ENCODE results near the gene ARIH2.
"Not testable (repeated sequence)": the region's sequence is repeated elsewhere in the genome, so short reads cannot be mapped to it uniquely, and the experiment has no call there.

The ARIH2 gene

DNA sequence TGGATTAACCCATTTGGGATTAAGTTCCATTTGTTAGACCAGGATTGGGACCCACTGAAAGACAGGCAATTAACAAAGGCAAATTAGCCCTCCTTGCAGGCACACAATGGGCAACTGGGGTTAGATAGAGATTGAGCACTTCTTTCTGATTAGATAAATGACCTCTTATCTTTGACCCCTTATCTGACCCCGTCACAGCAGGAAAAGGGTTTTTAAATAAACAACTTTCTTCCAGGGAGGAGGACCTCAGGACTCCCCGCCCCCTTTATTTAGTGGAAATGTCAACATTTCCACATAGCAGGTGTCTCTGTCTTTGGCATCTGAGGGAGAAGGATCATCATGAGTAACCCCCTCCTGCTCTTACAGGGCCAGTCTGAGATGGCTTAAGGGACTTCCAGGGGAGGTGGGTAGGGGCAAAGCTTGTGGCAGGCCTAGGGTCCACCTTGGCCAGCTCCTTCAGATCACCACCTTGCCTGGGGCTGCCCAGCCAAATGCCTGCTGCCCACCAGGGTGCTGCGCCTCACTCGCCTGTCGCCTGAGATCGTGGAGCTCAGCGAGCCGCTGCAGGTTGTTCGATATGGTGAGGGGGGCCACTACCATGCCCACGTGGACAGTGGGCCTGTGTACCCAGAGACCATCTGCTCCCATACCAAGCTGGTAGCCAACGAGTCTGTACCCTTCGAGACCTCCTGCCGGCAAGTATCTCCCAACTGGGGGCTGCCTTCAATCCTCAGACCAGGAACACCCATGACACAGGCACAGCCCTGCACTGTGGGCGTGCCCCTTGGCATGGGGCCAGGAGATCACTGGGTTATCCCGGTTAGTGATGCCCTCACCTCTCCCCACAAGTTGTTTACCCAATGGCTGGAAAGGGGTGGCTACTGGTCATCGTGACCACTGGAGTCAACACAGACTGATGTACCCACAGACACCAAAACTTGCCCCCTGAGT lies 86.0 kb downstream of the ARIH2 start:
- DNase-seq, result no peak

DNA sequence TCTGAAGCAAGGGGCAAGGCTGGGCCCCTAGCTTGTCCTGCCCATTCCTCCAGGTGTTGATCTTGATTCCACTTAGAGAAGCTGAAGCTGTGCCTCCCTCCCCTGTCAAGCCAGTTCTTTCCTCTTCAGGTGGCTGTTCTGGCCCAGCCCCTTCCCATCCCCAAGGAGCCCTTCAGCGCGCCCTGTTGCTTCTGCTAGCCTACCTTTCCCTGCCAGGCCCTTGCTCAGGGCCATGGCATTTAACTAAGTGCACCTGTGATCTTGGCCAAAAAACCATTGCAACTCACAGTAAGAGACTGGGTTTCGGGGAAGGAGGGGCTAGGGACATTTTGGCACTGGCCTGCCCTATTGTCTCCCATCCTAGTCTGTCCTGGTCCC lies 86.7 kb downstream of the ARIH2 start:
- DNase-seq, result no peak

DNA sequence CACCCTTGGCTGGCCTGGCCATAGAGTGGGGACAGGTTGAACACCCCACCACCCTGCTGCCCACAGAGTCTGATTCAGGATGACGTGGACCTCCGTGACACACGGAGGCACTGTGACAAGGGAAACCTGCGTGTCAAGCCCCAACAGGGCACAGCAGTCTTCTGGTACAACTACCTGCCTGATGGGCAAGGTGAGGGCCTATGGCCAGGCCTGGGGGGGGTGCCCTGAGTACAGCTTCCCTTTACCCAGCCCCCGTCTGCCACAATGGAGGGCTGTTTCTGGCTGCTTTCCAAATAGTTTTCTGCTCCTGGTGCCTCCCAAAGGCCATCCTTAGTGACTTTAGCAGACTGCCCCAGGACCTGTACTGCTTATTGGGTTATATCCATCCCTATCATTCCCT lies 87.4 kb downstream of the ARIH2 start:
- no peak for DNase-seq

DNA sequence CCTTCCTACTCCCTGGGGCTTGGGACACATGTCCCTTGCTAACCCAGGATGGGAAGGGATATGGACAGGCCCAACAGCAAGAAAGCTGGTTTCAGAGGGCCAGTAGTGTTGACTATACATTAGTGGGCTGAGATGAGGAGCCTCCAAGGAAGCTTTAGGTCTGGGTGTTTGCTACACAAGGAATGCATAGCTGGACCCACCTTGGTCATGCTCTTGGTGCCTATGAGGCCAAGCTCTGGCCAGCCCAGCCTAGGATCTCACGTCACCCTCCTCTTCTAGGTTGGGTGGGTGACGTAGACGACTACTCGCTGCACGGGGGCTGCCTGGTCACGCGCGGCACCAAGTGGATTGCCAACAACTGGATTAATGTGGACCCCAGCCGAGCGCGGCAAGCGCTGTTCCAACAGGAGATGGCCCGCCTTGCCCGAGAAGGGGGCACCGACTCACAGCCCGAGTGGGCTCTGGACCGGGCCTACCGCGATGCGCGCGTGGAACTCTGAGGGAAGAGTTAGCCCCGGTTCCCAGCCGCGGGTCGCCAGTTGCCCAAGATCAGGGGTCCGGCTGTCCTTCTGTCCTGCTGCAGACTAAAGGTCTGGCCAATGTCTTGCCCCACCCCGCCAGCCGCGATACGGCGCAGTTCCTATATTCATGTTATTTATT lies 87.9 kb downstream of the ARIH2 start:
- DNase-seq, result no peak

DNA sequence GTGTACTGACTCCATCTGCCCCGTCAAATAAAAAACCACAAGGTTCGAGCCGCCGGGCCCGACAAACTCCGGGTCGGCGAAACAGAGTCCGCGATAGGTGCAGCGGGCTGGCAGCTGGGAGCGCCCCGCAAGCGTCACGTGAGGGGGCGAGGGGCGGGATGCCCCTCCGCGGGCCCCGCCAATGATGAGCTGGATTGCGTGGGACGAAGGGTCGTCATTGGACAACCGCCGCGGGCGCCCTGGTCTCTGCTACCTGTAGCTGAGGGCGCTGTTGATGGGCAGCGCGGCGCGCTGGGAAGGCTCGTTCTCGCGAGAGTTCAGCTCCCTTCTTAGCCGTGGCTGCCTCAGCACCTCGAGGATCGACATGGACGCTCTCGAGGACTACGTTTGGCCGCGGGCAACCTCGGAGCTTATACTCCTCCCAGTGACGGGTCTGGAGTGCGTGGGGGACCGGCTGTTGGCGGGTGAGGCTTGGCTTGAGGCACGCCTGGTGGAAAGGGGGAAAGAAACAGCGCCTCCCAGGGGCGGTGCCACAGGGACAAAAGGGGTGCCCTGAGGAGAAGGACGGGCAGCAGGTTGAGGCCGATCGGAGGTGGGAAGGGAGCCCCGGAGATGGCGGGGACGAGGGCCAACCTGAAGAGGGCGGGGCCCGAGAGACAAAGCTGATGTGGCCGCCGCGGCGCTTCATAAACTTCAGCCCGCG lies 88.6 kb downstream of the ARIH2 start, which contains the start of gene WDR6:
WDR6 (plus strand) TSS at position 324 of the 703 bp plus-strand sequence; CDS start at position 365, 41 bp downstream.
- peak; percentile 97 for DNase-seq

DNA sequence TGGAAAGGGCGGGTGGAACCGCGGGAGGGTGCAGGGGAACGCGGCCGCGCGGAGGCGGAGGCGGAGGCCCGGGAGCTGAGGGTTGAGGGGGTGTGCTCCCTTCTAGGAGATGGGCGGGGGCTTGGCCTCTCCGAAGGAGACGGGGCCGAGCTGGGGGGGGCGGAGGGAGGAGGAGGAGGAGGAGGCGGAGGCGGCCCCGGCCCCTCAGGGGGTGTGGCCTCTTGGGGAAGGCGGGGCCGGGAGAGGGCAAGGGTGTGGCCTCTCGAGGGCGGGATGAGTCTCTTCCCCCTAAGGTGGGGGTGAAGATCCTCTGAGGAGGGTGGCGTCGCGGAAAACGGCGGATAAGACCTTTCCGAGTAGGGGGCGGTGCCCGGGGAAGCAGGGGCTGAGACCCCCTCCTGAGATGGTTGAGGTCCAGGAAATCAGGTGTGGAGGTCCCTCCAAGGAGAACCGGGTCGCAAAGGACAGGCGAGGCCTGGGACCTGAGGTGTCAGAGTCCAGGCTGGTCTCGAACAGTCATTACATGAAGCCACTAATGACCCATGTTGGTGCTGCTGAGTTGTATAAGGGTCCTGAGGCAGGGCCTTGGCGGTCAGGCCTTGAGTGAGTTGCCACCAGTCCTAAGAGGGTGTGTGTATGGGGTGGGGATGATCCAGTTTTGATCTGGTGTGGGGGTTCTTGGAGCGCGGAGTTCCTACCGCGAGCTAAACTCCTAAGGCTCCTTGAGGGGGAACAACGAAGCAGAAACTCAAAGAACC lies 89.3 kb downstream of the ARIH2 start:
- peak; percentile 91 for DNase-seq

DNA sequence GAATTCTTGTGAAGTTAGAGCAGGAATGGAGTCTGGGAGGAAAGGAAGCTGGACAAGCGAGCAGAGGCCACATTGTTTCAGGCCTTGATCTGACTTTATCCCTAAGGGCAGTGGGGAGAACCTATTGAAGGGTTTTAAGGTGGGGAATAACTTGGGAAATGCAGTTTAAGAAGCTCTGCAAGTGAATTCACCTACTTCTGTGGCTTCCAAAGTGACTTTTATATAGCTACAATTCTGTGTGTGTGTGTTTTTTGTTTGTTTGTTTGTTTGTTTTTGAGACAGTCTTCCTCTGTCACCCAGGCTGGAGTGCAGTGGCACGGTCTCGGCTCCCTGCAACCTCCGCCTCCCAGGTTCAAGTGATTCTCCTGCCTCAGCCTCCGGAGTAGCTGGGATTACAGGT lies 90.0 kb downstream of the ARIH2 start:
- not testable (repeated sequence) for DNase-seq

DNA sequence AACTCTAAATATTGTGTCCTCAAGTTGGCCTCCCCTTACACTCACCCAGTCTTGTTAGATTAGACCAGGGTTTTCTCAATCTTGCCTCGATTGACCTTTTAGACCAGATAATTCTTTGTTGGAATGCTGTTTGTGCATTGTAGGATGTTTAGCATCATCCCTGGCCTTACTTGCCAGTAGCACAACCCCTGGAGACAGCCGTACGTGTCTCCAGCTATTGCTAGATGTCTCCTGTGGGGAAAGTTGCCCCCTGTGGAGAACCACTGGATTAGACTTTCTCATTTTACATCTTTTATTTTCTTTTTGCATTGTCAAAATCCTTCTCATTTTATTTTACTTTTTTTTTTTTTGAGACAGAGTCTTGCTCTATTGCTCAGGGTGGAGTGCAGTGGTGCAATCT lies 90.8 kb downstream of the ARIH2 start:
- no peak for DNase-seq

DNA sequence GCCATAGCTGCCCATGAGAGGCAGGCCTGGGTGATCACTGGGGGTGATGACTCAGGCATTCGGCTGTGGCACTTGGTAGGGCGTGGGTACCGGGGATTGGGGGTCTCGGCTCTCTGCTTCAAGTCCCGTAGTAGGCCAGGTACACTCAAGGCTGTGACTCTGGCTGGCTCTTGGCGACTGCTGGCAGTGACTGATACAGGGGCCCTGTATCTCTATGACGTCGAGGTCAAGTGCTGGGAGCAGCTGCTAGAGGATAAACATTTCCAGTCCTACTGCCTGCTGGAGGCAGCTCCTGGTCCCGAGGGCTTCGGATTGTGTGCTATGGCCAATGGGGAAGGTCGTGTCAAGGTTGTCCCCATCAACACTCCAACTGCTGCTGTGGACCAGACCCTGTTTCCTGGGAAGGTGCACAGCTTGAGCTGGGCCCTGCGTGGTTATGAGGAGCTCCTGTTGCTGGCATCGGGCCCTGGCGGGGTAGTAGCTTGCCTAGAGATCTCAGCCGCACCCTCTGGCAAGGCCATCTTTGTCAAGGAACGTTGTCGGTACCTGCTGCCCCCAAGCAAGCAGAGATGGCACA lies 93.9 kb downstream of the ARIH2 start:
- no peak for DNase-seq

DNA sequence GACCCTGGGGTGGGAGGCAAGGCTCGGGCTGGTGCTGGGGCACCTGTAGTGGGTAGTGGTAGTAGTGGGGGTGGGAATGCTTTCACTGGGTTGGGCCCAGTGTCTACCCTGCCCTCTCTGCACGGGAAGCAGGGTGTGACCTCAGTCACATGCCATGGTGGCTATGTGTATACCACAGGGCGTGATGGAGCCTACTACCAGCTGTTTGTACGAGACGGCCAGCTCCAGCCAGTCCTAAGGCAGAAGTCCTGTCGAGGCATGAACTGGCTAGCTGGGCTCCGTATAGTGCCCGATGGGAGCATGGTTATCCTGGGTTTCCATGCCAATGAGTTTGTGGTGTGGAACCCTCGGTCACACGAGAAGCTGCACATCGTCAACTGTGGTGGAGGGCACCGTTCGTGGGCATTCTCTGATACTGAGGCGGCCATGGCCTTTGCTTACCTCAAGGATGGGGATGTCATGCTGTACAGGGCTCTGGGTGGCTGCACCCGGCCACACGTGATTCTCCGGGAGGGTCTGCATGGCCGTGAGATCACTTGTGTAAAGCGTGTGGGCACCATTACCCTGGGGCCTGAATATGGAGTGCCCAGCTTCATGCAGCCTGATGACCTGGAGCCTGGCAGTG lies 94.6 kb downstream of the ARIH2 start:
- DNase-seq, result no peak

DNA sequence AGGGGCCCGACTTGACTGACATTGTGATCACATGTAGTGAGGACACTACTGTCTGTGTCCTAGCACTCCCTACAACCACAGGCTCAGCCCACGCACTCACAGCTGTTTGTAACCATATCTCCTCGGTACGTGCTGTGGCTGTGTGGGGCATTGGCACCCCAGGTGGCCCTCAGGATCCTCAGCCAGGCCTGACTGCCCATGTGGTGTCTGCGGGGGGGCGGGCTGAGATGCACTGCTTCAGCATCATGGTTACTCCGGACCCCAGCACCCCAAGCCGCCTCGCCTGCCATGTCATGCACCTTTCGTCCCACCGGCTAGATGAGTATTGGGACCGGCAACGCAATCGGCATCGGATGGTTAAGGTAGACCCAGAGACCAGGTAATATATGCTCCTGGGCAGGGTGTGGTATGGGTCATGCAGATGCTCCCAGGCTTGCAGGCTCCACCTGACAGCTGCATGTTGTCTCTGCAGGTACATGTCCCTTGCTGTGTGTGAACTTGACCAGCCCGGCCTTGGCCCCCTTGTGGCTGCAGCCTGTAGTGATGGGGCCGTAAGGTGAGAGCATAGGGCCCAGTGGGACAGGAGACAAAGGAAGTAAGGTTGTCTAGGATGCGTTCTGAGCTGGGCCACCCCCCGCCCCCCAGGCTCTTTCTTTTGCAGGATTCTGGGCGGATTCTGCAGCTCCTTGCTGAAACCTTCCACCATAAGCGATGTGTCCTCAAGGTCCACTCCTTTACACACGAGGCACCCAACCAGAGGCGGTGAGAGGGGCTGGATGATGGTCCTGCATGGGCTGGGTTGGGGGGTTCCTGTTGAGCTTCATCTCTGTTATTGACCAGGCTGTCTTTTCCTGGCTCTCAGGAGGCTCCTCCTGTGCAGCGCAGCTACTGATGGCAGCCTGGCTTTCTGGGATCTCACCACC lies 95.4 kb downstream of the ARIH2 start:
- peak; percentile 59 for DNase-seq

DNA sequence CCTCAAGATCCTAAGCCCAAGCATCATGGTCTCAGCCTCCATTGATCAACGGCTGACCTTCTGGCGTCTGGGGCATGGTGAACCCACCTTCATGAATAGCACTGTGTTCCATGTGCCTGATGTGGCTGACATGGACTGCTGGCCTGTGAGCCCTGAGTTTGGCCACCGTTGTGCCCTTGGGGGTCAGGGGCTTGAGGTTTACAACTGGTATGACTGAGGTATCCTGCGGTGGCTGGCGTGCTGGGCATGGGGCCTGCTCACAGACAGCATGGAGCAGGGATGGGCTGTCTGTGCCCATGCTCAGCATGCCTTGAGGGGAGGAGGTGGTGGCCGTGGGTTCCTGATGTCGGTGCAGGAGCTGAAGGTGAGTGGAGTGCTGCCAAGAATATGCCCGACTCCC lies 96.4 kb downstream of the ARIH2 start:
- DNase-seq, result no peak

DNA sequence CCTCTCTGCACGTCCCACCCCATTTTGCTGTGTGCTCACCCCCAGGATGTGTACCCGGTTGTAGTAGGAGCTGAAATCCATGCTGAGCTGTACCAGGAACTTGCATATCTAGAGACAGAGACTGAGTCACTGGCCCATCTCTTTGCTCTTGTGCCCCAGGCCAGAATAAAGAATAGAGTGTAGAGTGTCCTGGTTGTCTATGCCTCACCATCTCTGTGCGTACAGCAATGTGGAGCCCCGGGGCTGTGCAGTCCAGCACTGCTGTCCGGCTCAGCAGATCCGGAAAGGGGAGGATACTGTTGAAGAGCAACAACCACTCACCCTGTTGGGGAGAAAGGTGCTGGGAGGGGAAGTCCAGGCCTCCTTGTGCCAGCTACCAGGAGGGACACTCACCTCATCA lies 97.1 kb downstream of the ARIH2 start:
- no peak for DNase-seq

DNA sequence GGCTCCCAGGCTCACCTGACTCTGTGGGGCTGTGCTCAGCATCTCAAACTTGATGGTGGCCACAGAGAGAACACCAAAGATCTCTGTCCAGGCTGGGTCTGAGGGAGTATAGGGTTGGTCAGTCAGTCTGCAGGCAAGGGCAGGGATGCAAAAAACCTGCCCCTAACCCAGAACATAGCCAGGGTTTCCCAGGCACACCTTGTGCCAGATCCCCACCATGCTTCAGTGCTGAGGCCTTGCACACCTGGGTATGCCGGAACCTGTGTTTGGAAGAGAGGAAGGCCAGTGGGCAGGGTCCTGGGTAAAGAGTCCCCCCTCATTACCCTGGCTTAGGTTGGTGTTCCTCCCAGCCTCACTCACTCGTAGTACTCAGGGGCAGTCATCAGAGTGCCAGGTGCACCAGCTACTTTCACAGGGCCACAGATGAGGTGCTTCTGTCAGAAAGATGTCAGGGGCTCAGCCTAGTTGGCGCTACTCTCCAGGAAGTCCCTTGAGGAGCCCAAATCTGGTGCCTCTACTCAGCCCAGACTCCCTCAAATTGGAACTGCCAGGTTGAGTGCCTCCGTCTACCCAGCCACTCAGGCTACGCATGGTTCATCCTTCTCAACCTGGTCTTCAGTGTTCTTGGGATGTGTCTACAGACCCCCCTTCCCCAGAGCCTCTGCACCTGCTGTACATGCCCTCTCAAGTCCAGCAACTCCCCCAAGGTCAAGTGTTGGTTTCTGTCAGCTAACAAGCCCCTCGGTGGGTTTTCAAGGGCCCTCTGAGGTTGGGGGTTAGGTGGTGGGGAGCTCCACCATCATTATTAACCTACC lies 98.0 kb downstream of the ARIH2 start:
- no peak for DNase-seq

DNA sequence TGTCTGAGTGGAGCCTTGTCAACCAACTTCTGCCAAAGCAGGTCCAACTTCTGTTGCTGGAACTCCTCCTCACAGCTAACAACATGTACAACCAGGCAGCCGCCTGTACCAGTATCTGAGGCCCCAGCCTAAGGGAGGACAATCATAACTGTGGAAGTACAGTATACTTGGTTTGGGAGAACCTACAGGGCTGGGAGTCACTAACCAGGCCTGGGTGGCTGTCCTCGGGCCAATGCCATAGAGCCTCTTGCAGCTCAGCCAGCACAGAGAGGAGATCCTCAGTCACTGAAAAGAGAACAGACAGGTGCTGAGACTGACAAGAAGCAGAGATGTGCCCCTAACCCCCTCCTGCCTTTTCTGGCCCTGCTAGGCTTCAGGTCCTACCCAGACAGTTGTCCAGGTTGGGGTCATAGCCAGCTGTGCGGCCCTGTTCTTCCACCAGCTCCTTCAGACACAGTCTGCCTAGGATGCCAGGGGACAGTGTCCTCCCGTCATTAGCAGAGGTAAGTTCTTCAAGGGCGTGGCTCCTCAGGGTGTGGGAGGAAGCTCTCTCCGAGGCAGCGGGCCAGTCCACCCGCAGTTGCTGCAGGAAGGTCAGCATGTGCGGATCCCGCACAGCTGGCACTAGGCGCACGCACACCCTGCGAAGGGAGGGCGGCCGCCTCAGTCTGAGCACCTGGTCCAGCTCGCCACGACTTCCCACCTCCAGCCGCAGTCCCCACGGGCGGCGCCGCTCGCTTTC lies 98.8 kb downstream of the ARIH2 start:
- DNase-seq, result no peak

DNA sequence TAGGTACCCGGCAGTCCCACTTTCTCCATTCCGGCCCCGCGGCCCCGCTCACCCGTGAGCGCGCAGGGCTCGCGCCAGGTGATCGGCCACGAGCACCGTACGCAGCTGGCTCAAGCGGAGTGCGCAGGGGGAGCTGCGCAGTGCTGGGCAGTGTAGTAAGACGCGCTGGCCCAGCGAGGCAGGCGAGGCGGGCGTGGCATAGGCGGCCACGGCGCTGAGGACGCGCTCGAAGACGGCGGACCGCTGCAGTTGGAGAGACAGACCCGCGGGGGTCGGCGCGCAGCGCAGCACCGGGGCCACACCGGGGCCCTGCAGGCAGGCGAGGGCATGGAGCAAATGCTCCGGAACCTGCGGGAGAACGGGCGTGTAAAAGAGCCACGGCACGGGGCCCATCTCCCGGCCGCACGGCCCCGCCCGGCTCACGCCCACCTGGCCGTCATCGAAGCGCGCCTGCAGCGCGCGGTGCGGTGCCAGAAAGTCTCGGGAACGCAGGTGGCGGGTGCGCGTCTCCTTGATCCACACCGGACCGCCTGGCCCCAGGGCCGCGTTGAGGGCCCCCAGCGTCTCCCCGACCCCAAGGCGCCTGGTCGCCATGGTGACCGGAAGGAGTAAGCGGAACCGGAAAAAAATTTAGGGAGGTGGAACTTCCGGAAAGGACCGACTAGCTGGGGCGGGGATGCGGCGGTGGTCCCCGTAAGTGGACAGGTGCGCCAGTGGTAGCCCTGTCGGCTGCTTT lies 99.5 kb downstream of the ARIH2 start, which contains the start of gene DALRD3:
DALRD3 (minus strand) TSS at position 610 of the 736 bp plus-strand sequence; CDS start at position 594, 16 bp downstream.
- peak; percentile 52 for DNase-seq

DNA sequence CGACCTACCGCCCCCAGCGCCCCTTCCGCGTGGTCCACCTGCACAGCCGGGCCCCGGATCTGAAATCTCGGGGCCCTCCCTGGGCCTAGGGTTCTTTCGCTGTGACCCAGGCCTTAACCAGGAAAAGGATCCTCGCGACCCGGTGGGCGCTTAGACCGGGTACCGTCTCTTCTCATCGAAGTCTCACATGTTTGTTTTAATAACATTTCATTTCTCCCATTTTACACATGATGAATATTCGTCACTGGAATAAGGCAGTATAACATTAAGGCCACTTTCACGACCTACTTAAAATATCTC lies 100.0 kb downstream of the ARIH2 start:
- DNase-seq, result no peak

DNA sequence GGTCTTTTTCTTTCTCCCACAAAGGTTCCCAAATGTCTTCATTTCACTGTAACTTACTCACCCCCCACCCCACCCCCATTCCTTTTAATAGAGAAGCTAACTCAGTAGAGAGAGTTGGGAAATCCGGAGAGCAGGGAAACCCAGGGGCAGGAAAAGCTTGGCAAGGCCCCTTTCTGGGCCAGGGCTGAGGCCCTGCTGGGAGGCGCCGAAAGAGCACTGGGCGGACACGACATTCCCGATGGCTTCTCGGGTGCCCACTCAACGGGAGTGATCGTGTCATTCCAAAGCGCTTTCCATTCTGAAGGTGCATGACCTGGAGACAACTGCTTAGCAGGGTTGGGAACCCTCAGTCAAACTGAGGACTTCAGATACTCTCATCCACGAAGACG lies 101.3 kb downstream of the ARIH2 start:
- DNase-seq, result no peak
